H1 (cell line): Measurements from ENCODE around the gene FHAD1. TPM values are rescaled to one million over a fixed set of nuclear protein-coding genes. Genes with fewer than 3 reads are reported as not detected.

Source experiments
- SRF ChIP-seq: IDR thresholded peaks from 2 replicates; pipeline ENCODE4 v1.6.1; 2011; ENCODE audit warnings: mild to moderate bottlenecking, low read depth, low read length, moderate library complexity
- SUZ12 ChIP-seq: fragments of 200-600 bp; sonication (generic); IDR thresholded peaks from 2 replicates; pipeline ENCODE4 v1.6.1; 2012; ENCODE audit warnings: mild to moderate bottlenecking, inconsistent platforms, low read length, moderate library complexity, mixed read lengths
- polyA plus RNA-seq, 7 experiments: library from polyadenylated mRNA; depleted of rRNA in 3 of 7; stranded (reverse) in 5 of 7; unstranded in 2 of 7; fragments of >200 nt in 5 of 7; fragments of 200-250 nt in 2 of 7; gene quantifications; 1 replicate in 5 of 7; 2 replicates in 1 of 7; 4 replicates in 1 of 7; pipeline versions ENCODE4 v1.2.1 to v1.2.3, GENCODE V29; 2011 to 2013; ENCODE audit warnings: missing spikeins in 2 of 7, mixed read lengths in 2 of 7
- total RNA-seq: library from RNA; stranded (reverse); fragmentation: NEBNext Ultra II Directional; extraction: Animal tissue kit (Norgen Biotek cat#: 25700); gene quantifications from 2 replicates; pipeline ENCODE4 v1.2.1, GENCODE V29; 2021

FHAD1 gene
- total and polyA plus RNA-seq, 2 of the 8 experiments (the other 6 are each of a cell fraction or from before 2014, with no cell fraction given) = 0.39 to 0.69 TPM

- TF ChIP-seq SUZ12 (no peak), SRF (no peak)
Observed at GRCh38 chr1:15328351-15329103, 81.5 kb downstream of the FHAD1 start (continued).
